ENCODE measurements around the gene ARMS2.

- no peak for TF ChIP-seq CTCF (IDR thresholded peaks at IDR 0.05; ENCODE audit: poor library complexity)
- TF ChIP-seq EZH2phosphoT487 (IDR thresholded peaks at IDR 0.05; ENCODE audit: low read depth, severe bottlenecking, unreplicated experiment) = no peak
- TF ChIP-seq EZH2 (IDR thresholded peaks at IDR 0.05; ENCODE audit: borderline replicate concordance) = no peak
These were observed 42.8 kb downstream of the ARMS2 start for GRCh38 chr10:122497241-122497640.

Measured in hepatocyte (in vitro differentiated cells).